MM.1S (cell line): ENCODE measurements around the gene EPX.
A peak's percentile ranks its signal among the peaks of the same experiment; 100 is the strongest.

Source experiments
- DNase-seq: peaks from one replicate; pipeline ENCODE4 v3.0.0-alpha.2; 2015
- H2AFZ ChIP-seq: fragments of 300-600 bp; sonication (generic); 2 replicates; pipeline ENCODE4 v1.6.0; 2016; ENCODE audit warnings: antibody characterized with exemption, low read length
- H3F3A ChIP-seq: fragments of 300-600 bp; sonication (generic); 2 replicates; pipeline ENCODE4 v1.6.1; 2016; ENCODE audit warnings: mild to moderate bottlenecking, antibody characterized with exemption, low read length, moderate library complexity, mixed read lengths; ENCODE audit not compliant: insufficient read depth
- H3K27ac ChIP-seq: fragments of 300-600 bp; sonication (generic); 2 replicates; pipeline ENCODE4 v1.5.1; 2016; ENCODE audit warnings: mild to moderate bottlenecking, low read length
- H3K27me3 ChIP-seq: fragments of 300-600 bp; sonication (generic); replicated peaks from 2 replicates; pipeline ENCODE4 v1.6.0; 2016; ENCODE audit warnings: low read length; ENCODE audit not compliant: insufficient read depth
- H3K36me3 ChIP-seq: fragments of 300-600 bp; sonication (generic); replicated peaks from 2 replicates; pipeline ENCODE4 v1.6.1; 2016; ENCODE audit warnings: mild to moderate bottlenecking, low read length, mixed read lengths; ENCODE audit not compliant: insufficient read depth
- H3K4me1 ChIP-seq: fragments of 300-600 bp; sonication (generic); 2 replicates; pipeline ENCODE4 v1.6.1; 2016; ENCODE audit warnings: low read length, mixed read lengths
- H3K4me2 ChIP-seq: fragments of 300-600 bp; sonication (generic); 2 replicates; pipeline ENCODE4 v1.6.0; 2016; ENCODE audit warnings: low read depth, low read length
- H3K4me3 ChIP-seq: fragments of 300-600 bp; sonication (generic); 2 replicates; pipeline ENCODE4 v1.5.1; 2016; ENCODE audit warnings: low read length, mixed read lengths
- H3K79me2 ChIP-seq: fragments of 300-600 bp; sonication (generic); 2 replicates; pipeline ENCODE4 v1.6.1; 2016; ENCODE audit warnings: mixed run types, low read length, mixed read lengths
- H3K9ac ChIP-seq: fragments of 300-600 bp; sonication (generic); 2 replicates; pipeline ENCODE4 v1.6.1; 2016; ENCODE audit warnings: low read length, mixed read lengths
- H3K9me2 ChIP-seq: fragments of 300-600 bp; sonication (generic); replicated peaks from 2 replicates; pipeline ENCODE4 v1.6.1; 2016; ENCODE audit warnings: mild to moderate bottlenecking, low read length, mixed read lengths; ENCODE audit not compliant: insufficient read depth
- H3K9me3 ChIP-seq: fragments of 300-600 bp; sonication (generic); replicated peaks from 2 replicates; pipeline ENCODE4 v1.6.1; 2016; ENCODE audit warnings: mild to moderate bottlenecking, low read length, mixed read lengths; ENCODE audit not compliant: insufficient read depth
- H4K20me1 ChIP-seq: fragments of 300-600 bp; sonication (generic); 2 replicates; pipeline ENCODE4 v1.6.1; 2016; ENCODE audit warnings: mild to moderate bottlenecking, low read length, moderate library complexity, mixed read lengths; ENCODE audit not compliant: insufficient read depth
- CTCF ChIP-seq: fragments of 300-600 bp; sonication (generic); IDR thresholded peaks from 2 replicates; pipeline ENCODE4 v1.5.1; 2016; ENCODE audit warnings: antibody characterized with exemption, low read length, mixed read lengths
- EZH2 ChIP-seq: fragments of 300-600 bp; sonication (generic); optimal IDR thresholded peaks from 2 replicates; pipeline ENCODE3; 2017; ENCODE audit warnings: low read depth, mild to moderate bottlenecking, antibody characterized with exemption, low read length, mixed read lengths
- EZH2phosphoT487 ChIP-seq: fragments of 300-600 bp; sonication (generic); IDR thresholded peaks from 2 replicates; pipeline ENCODE4 v1.6.1; 2018; ENCODE audit warnings: antibody characterized with exemption, low read length

EPX gene

GRCh38 chr17:58170622-58171021, 21.9 kb upstream of the EPX start:
- H3K27ac ChIP-seq, result no peak overlapping the region
- H3K4me2 ChIP-seq, result no peak overlapping the region
- no peaks in the 10 kb centered on the region for H3K9me2 ChIP-seq
- no peak for DNase-seq
- no peaks in the 10 kb centered on the region for H3K36me3 ChIP-seq
- H4K20me1 ChIP-seq, result no peaks in the 10 kb centered on the region
- H3F3A ChIP-seq, result no peaks in the 10 kb centered on the region
- no peaks in the 10 kb centered on the region for H3K4me1 ChIP-seq
- peaks cover 36% of the 10 kb centered on the region for H3K27me3 ChIP-seq
- no peak overlapping the region for H2AFZ ChIP-seq
- H3K9ac ChIP-seq, result no peak overlapping the region
- no peaks in the 10 kb centered on the region for H3K79me2 ChIP-seq
- H3K9me3 ChIP-seq, result no peaks in the 10 kb centered on the region
- TF ChIP-seq CTCF (no peak), EZH2phosphoT487 (no peak), EZH2 (no peak)
- H3K4me3 ChIP-seq, result no peak overlapping the region

GRCh38 chr17:58172369-58173071, 20.0 kb upstream of the EPX start:
- H3K36me3 ChIP-seq, result no peaks in the 10 kb centered on the region
- H3K4me2 ChIP-seq, result no peak overlapping the region
- H3K9ac ChIP-seq, result no peak overlapping the region
- H3K27ac ChIP-seq, result no peak overlapping the region
- no peak overlapping the region for H2AFZ ChIP-seq
- H3K4me1 ChIP-seq, result no peaks in the 10 kb centered on the region
- no peaks in the 10 kb centered on the region for H3K9me2 ChIP-seq
- no peak for TF ChIP-seq EZH2
- TF ChIP-seq EZH2phosphoT487, result no peak
- TF ChIP-seq CTCF, result peak; percentile 68
- peaks cover 24% of the 10 kb centered on the region for H3K27me3 ChIP-seq
- DNase-seq, result peak; percentile 49
- H4K20me1 ChIP-seq, result no peaks in the 10 kb centered on the region
- no peak overlapping the region for H3K4me3 ChIP-seq
- H3K9me3 ChIP-seq, result no peaks in the 10 kb centered on the region
- H3K79me2 ChIP-seq, result no peaks in the 10 kb centered on the region
- H3F3A ChIP-seq, result no peaks in the 10 kb centered on the region

- Histone ChIP-seq H3K4me1 (no peaks in the 10 kb centered on the region), H3K79me2 (no peaks in the 10 kb centered on the region), H4K20me1 (no peaks in the 10 kb centered on the region), H3K4me3 (no peak overlapping the region), H3K27ac (no peak overlapping the region), H3F3A (no peaks in the 10 kb centered on the region), H3K36me3 (no peaks in the 10 kb centered on the region), H3K9me2 (no peaks in the 10 kb centered on the region), H3K9ac (no peak overlapping the region), H3K9me3 (no peaks in the 10 kb centered on the region), H3K4me2 (no peak overlapping the region), H3K27me3 (peaks cover 16% of the 10 kb centered on the region; the same call in 1 of the 2 replicates), H2AFZ (no peak overlapping the region)
- TF ChIP-seq EZH2phosphoT487 (no peak), EZH2 (no peak), CTCF (no peak)
- no peak for DNase-seq
These were observed 17.7 kb upstream of the EPX start for GRCh38 chr17:58174871-58175270.
